Measurements from ENCODE around the gene TFAP2A.

TFAP2A gene

GRCh38 chr6:10424040-10424439 lies 9.2 kb upstream of the TFAP2A start:
- Mint-ChIP-seq H3K27ac (no peak overlapping the region), H3K27me3 (ENCODE audit: low read depth, poor library complexity) (peaks cover 100% of the 10 kb centered on the region), H3K4me1 (peaks cover 29% of the 10 kb centered on the region), H3K9me3 (no peaks in the 10 kb centered on the region), H3K4me3 (no peak overlapping the region), H3K36me3 (ENCODE audit: low read depth) (no peaks in the 10 kb centered on the region)
- TF ChIP-seq CTCF (IDR thresholded peaks at IDR 0.05): no peak
- no peak for DNase-seq

- no peak overlapping the region for H3K27ac Mint-ChIP-seq
- H3K36me3 Mint-ChIP-seq (ENCODE audit: low read depth): no peaks in the 10 kb centered on the region
- TF ChIP-seq CTCF (IDR thresholded peaks at IDR 0.05): no peak
- peaks cover 100% of the 10 kb centered on the region for H3K27me3 Mint-ChIP-seq (ENCODE audit: low read depth, poor library complexity)
- H3K4me3 Mint-ChIP-seq: no peak overlapping the region
- H3K4me1 Mint-ChIP-seq: peaks cover 34% of the 10 kb centered on the region
- H3K9me3 Mint-ChIP-seq: no peaks in the 10 kb centered on the region
- DNase-seq: no peak
Observed at GRCh38 chr6:10422737-10423034, 7.8 kb upstream of the TFAP2A start.

GRCh38 chr6:10421921-10422736 lies 7.3 kb upstream of the TFAP2A start:
- Mint-ChIP-seq H3K36me3 (ENCODE audit: low read depth) (no peaks in the 10 kb centered on the region), H3K4me3 (no peak overlapping the region), H3K27ac (no peak overlapping the region), H3K4me1 (peaks cover 37% of the 10 kb centered on the region), H3K27me3 (ENCODE audit: low read depth, poor library complexity) (peaks cover 100% of the 10 kb centered on the region), H3K9me3 (no peaks in the 10 kb centered on the region)
- no peak for TF ChIP-seq CTCF (IDR thresholded peaks at IDR 0.05)
- DNase-seq: no peak

GRCh38 chr6:10421158-10421920 lies 6.5 kb upstream of the TFAP2A start:
- peak; percentile 48 for TF ChIP-seq CTCF (IDR thresholded peaks at IDR 0.05)
- H3K27ac Mint-ChIP-seq: no peak overlapping the region
- H3K4me3 Mint-ChIP-seq: peak overlapping the region; percentile 60
- H3K4me1 Mint-ChIP-seq: peaks cover 36% of the 10 kb centered on the region
- H3K9me3 Mint-ChIP-seq: no peaks in the 10 kb centered on the region
- H3K27me3 Mint-ChIP-seq (ENCODE audit: low read depth, poor library complexity): peaks cover 100% of the 10 kb centered on the region
- peak; percentile 69 for DNase-seq
- H3K36me3 Mint-ChIP-seq (ENCODE audit: low read depth): no peaks in the 10 kb centered on the region

- Mint-ChIP-seq H3K9me3 (no peaks in the 10 kb centered on the region), H3K27ac (no peak overlapping the region), H3K36me3 (ENCODE audit: low read depth) (no peaks in the 10 kb centered on the region), H3K27me3 (ENCODE audit: low read depth, poor library complexity) (peaks cover 100% of the 10 kb centered on the region), H3K4me1 (peaks cover 36% of the 10 kb centered on the region), H3K4me3 (peak overlapping the region; percentile 60)
- no peak for TF ChIP-seq CTCF (IDR thresholded peaks at IDR 0.05)
- DNase-seq: no peak
Observed at GRCh38 chr6:10420546-10421157, 5.8 kb upstream of the TFAP2A start.
